T-cell (primary cell): ENCODE results near the gene METRNL. TPM values are rescaled to one million over a fixed set of nuclear protein-coding genes. Genes with fewer than 3 reads are reported as not detected.
"Not testable (repeated sequence)": the region's sequence is repeated elsewhere in the genome, so short reads cannot be mapped to it uniquely, and the experiment has no call there.

ENCODE experiments used
- ATAC-seq, 4 experiments: fragments of 200-7000 bp in 3 of 4; fragments of 150-1000 bp in 1 of 4; cut with Tn5 transposase; replicated peaks in 1 of 4; 1 replicate in 3 of 4; 2 replicates in 1 of 4; pipeline ENCODE4 v1.10.0; 2021; ENCODE audit warnings: moderate library complexity in 3 of 4, mild to moderate bottlenecking in 2 of 4, moderate number of reproducible peaks in 1 of 4
- CTCF ChIA-PET, 2 donors: fragments of 300-600 bp; sonication (Branson Sonifier 250); formaldehyde crosslinking; loops; one replicate each; lab custom pipeline; 2022; ENCODE audit warnings: antibody characterized with exemption in 2 of 2; lab: Charles Lee
- POLR2A ChIA-PET, 2 donors: fragments of 300-600 bp; sonication (Branson Sonifier 250); formaldehyde crosslinking; loops; one replicate each; lab custom pipeline; 2022; ENCODE audit warnings: antibody characterized with exemption in 2 of 2; lab: Charles Lee
- DNase-seq, 35 experiments: peaks; one replicate each; pipeline versions ENCODE4 v3.0.0 to v3.0.0-alpha.2; 2013 to 2023
- H3K27ac ChIP-seq: one replicate; pipeline ENCODE4 v1.5.1; 2013; ENCODE audit warnings: low read length
- H3K27me3 ChIP-seq, 2 experiments: replicated peaks in 1 of 2; 1 replicate in 1 of 2; 2 replicates in 1 of 2; pipeline versions ENCODE4 v1.6.1 to v1.7.0; 2013; ENCODE audit warnings: low read length in 1 of 2, mixed read lengths in 1 of 2; ENCODE audit not compliant: control insufficient read depth in 2 of 2, insufficient read depth in 2 of 2; ENCODE audit errors: extremely low read depth in 1 of 2
- H3K36me3 ChIP-seq, 2 donors: 1 replicate in 1 of 2; 2 replicates in 1 of 2; pipeline versions ENCODE4 v1.6.1 to v1.7.0; 2013; ENCODE audit warnings: low read length in 1 of 2; ENCODE audit not compliant: control insufficient read depth in 2 of 2, insufficient read depth in 1 of 2; ENCODE audit errors: extremely low read depth in 1 of 2
- H3K4me1 ChIP-seq, 2 experiments: 1 replicate in 1 of 2; 2 replicates in 1 of 2; pipeline versions ENCODE4 v1.6.1 to v1.7.0; 2013; ENCODE audit warnings: low read length in 2 of 2, mixed read lengths in 1 of 2; ENCODE audit not compliant: insufficient read depth in 2 of 2, control insufficient read depth in 1 of 2; ENCODE audit errors: extremely low read depth in 1 of 2
- H3K4me3 ChIP-seq, 2 donors: 1 replicate in 1 of 2; 2 replicates in 1 of 2; pipeline versions ENCODE4 v1.5.1 to v1.7.0; 2013; ENCODE audit warnings: mild to moderate bottlenecking in 2 of 2, low read length in 1 of 2, moderate library complexity in 1 of 2; ENCODE audit not compliant: control insufficient read depth in 1 of 2; ENCODE audit errors: extremely low read depth in 1 of 2
- H3K9me3 ChIP-seq: 2 replicates; pipeline ENCODE4 v1.7.0; 2013
- H3K27ac Mint-ChIP-seq, 2 donors: one replicate each; pipeline ENCODE4 v1.8.0; 2020 to 2021; ENCODE audit warnings: mild to moderate bottlenecking in 2 of 2, mixed read lengths in 2 of 2
- H3K27me3 Mint-ChIP-seq, 2 donors: one replicate each; pipeline ENCODE4 v1.8.0; 2021 to 2022; ENCODE audit warnings: mixed read lengths in 2 of 2
- H3K36me3 Mint-ChIP-seq: one replicate; pipeline ENCODE4 v1.8.0; 2021; ENCODE audit warnings: mixed read lengths
- H3K4me1 Mint-ChIP-seq, 3 donors: one replicate each; pipeline ENCODE4 v1.8.0; 2020 to 2022; ENCODE audit warnings: mixed read lengths in 3 of 3, mild to moderate bottlenecking in 1 of 3
- H3K4me3 Mint-ChIP-seq, 3 donors: one replicate each; pipeline ENCODE4 v1.8.0; 2020 to 2022; ENCODE audit warnings: mild to moderate bottlenecking in 3 of 3, mixed read lengths in 3 of 3, moderate library complexity in 3 of 3
- H3K9me3 Mint-ChIP-seq, 3 donors: one replicate each; pipeline ENCODE4 v1.8.0; 2020 to 2022; ENCODE audit warnings: mixed read lengths in 3 of 3
- WGBS: methylation state at CpG from one replicate; pipeline ENCODE4 v1.1.5; 2013; ENCODE audit warnings: missing lambda C conversion rate; ENCODE audit not compliant: insufficient coverage; 5-methylcytosine and 5-hydroxymethylcytosine counted together
- total RNA-seq, 35 experiments: library from RNA in 6 of 35; stranded (reverse) in 6 of 35; fragments of 120-200 nt in 1 of 35; gene quantifications; one replicate each; pipeline versions ENCODE4 v1.2.1 to v1.2.4 and lab custom pipeline; 2013 to 2026

The METRNL gene
- total RNA-seq, 5 donors from 2014 or later (not counting 1 experiment from before 2014, with no cell fraction given), result 7.0 to 50.8 (median 11.9) TPM

GRCh38 chr17:83134456-83134855 lies 55.0 kb downstream of the METRNL start:
- WGBS, result no CpG with 5 or more reads among the region's 38 CpGs
- not testable (repeated sequence) for H3K27me3 Mint-ChIP-seq

GRCh38 chr17:83135692-83136091 lies 56.3 kb downstream of the METRNL start:
- POLR2A ChIA-PET, result no interaction called here
- no peaks in the 10 kb centered on the region for H3K4me1 ChIP-seq
- DNase-seq (peak in 2 of 35 experiments; percentile 4 to 11), ATAC-seq (no peak)
- no peak overlapping the region for H3K4me3 ChIP-seq
- H3K36me3 ChIP-seq, result no peaks in the 10 kb centered on the region
- Mint-ChIP-seq H3K4me3 (no peak overlapping the region), H3K9me3 (no peaks in the 10 kb centered on the region), H3K36me3 (no peaks in the 10 kb centered on the region), H3K27ac (no peak overlapping the region), H3K4me1 (no peaks in the 10 kb centered on the region), H3K27me3 (peaks cover 0 to 9% of the 10 kb centered on the region in 2 donors)
- CTCF ChIA-PET, result no interaction called here
- H3K27me3 ChIP-seq, result peaks cover 0 to 29% of the 10 kb centered on the region in 2 experiments
- 92% methylated on average over 13 of the region's 14 CpGs for WGBS
- H3K9me3 ChIP-seq, result no peaks in the 10 kb centered on the region
- no peak overlapping the region for H3K27ac ChIP-seq

More at GRCh38 chr17:83134456-83134855, 55.0 kb downstream of the METRNL start:
- CTCF ChIA-PET, H3K27ac ChIP-seq, H3K36me3 Mint-ChIP-seq, DNase-seq, H3K4me1 ChIP-seq, H3K36me3 ChIP-seq, H3K4me3 ChIP-seq, H3K9me3 ChIP-seq, ATAC-seq, H3K9me3 Mint-ChIP-seq, POLR2A ChIA-PET, H3K4me3 Mint-ChIP-seq, H3K27ac Mint-ChIP-seq, H3K4me1 Mint-ChIP-seq: not testable (repeated sequence)
- peaks cover 0 to 29% of the 10 kb centered on the region in 2 experiments for H3K27me3 ChIP-seq

DNA sequence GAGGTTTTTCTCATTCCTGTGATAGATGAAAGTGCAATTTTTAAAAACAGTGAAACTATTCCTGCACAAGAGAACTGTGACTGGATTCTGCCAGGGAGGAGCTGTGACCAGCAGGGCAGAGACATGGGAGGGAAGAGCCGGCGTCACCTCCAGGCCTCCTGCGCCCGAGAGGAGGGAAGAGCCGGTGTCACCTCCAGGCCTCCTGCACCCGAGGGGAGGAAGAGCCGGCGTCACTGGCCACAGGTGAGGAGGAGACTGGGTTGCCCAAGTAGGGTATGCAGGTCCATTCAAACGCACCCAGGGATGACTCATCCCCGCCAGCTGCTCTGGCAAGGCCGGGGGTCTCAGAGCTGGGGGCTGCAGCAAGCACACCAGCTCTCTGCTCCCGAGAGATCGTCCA lies 56.7 kb downstream of the METRNL start:
- no peak overlapping the region for H3K27ac Mint-ChIP-seq
- no peaks in the 10 kb centered on the region for H3K4me1 Mint-ChIP-seq
- H3K4me3 Mint-ChIP-seq, result no peak overlapping the region
- Histone ChIP-seq H3K27me3 (peaks cover 0 to 29% of the 10 kb centered on the region in 2 experiments), H3K27ac (no peak overlapping the region), H3K9me3 (no peaks in the 10 kb centered on the region), H3K4me1 (no peaks in the 10 kb centered on the region), H3K4me3 (no peak overlapping the region), H3K36me3 (no peaks in the 10 kb centered on the region)
- 92% methylated on average over 4 of the region's 13 CpGs for WGBS
- no peak for ATAC-seq
- H3K9me3 Mint-ChIP-seq, result no peaks in the 10 kb centered on the region
- H3K27me3 Mint-ChIP-seq, result peaks cover 0 to 9% of the 10 kb centered on the region in 2 donors
- POLR2A ChIA-PET, result no interaction called here
- DNase-seq, result peak in 1 of 35 experiments; percentile 15
- no peaks in the 10 kb centered on the region for H3K36me3 Mint-ChIP-seq
- CTCF ChIA-PET, result no interaction called here

- Mint-ChIP-seq H3K27me3 (peaks cover 0 to 9% of the 10 kb centered on the region in 2 donors), H3K9me3 (peaks cover 0 to under 1% (median 0%) of the 10 kb centered on the region in 3 donors), H3K4me1 (no peaks in the 10 kb centered on the region), H3K4me3 (no peak overlapping the region), H3K27ac (no peak overlapping the region), H3K36me3 (no peaks in the 10 kb centered on the region)
- H3K9me3 ChIP-seq, result no peaks in the 10 kb centered on the region
- 80% methylated on average over 13 of the region's 16 CpGs for WGBS
- ChIA-PET POLR2A (no interaction called here), CTCF (no interaction called here)
- ATAC-seq (no peak), DNase-seq (peak in 2 of 35 experiments; percentile 1 to 17)
- no peak overlapping the region for H3K4me3 ChIP-seq
- no peaks in the 10 kb centered on the region for H3K4me1 ChIP-seq
- H3K27ac ChIP-seq, result no peak overlapping the region
- no peaks in the 10 kb centered on the region for H3K36me3 ChIP-seq
- peaks cover 0 to 28% of the 10 kb centered on the region in 2 experiments for H3K27me3 ChIP-seq
Measured at GRCh38 chr17:83136931-83137330, 57.5 kb downstream of the METRNL start.

DNA sequence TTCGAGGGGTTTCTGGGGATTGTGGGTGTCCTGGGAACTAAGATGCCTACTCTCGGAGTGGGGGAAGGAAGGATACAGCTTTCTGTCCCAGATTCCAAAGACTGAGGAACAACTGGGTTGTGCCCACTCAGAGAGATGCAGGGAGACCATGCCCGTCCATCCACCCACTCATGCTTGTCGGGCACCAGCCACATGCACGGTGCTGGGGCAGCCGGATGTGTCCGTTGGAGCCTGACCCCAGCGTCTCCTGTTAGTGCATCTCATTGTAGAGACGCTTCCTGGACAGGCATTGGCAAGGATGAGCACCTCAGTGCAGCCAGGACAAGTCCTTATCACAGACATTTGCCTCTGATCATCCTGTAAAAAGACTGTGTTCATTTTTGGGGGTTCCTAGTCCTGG lies 58.1 kb downstream of the METRNL start:
- Mint-ChIP-seq H3K27me3 (peaks cover 0 to 9% of the 10 kb centered on the region in 2 donors), H3K36me3 (no peaks in the 10 kb centered on the region), H3K27ac (no peak overlapping the region), H3K4me3 (no peak overlapping the region), H3K4me1 (no peaks in the 10 kb centered on the region), H3K9me3 (peaks cover 0 to 5% (median 0%) of the 10 kb centered on the region in 3 donors)
- no peaks in the 10 kb centered on the region for H3K4me1 ChIP-seq
- no peak for ATAC-seq
- H3K9me3 ChIP-seq, result no peaks in the 10 kb centered on the region
- POLR2A ChIA-PET, result no interaction called here
- peaks cover 0 to 23% of the 10 kb centered on the region in 2 experiments for H3K27me3 ChIP-seq
- CTCF ChIA-PET, result no interaction called here
- no peak overlapping the region for H3K27ac ChIP-seq
- DNase-seq, result peak in 1 of 35 experiments; percentile 22
- WGBS, result 71% methylated on average over 9 of the region's 9 CpGs
- no peaks in the 10 kb centered on the region for H3K36me3 ChIP-seq
- H3K4me3 ChIP-seq, result no peak overlapping the region

DNA sequence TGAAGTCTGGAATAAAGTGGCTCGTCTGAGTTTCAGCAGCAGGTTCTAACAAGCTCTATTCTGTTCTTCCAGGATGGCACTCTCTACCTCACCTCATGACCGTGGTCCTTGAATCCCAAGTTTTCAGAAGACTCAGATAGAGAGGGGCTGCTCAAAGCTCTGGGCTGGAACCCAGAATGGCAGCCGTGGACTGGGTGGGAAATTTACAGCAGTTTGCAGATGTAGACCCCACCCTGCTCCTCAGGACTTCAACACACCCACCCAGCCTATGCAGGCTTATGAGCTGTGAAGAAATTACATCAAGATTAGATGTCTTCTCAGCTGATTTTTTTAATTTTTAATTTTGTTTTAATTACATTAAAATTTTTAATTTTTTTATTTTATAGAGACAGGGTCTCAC lies 59.4 kb downstream of the METRNL start:
- Mint-ChIP-seq H3K4me3 (no peak overlapping the region), H3K36me3 (no peaks in the 10 kb centered on the region), H3K4me1 (no peaks in the 10 kb centered on the region), H3K27me3 (peaks cover 0 to 12% of the 10 kb centered on the region in 2 donors), H3K27ac (no peak overlapping the region), H3K9me3 (peaks cover 0 to 5% (median 4%) of the 10 kb centered on the region in 3 donors)
- POLR2A ChIA-PET, result no interaction called here
- Histone ChIP-seq H3K27ac (no peak overlapping the region), H3K4me1 (no peaks in the 10 kb centered on the region), H3K36me3 (no peaks in the 10 kb centered on the region), H3K27me3 (peaks cover 0 to 20% of the 10 kb centered on the region in 2 experiments), H3K4me3 (no peak overlapping the region), H3K9me3 (no peaks in the 10 kb centered on the region)
- ATAC-seq (no peak), DNase-seq (peak in 1 of 35 experiments; percentile 11)
- CTCF ChIA-PET, result interaction anchor here in 1 of 2 donors (0.6 kb wide), 1 partner anchor 55 kb away, joined by 4 read pairs; no protein-coding TSS in a partner anchor
- WGBS, result 100% methylated on average over 1 of the region's 3 CpGs
